GM12874 (cell line): ENCODE measurements around the gene PRIMPOL.

Source experiments
- TF ChIP-seq, protein P1 (sequence below): IDR thresholded peaks from 2 replicates; pipeline ENCODE4 v1.5.1; 2011; ENCODE audit warnings: low read depth, mild to moderate bottlenecking, control low read depth, low read length, moderate library complexity; ENCODE audit not compliant: insufficient read depth

Gene PRIMPOL

DNA sequence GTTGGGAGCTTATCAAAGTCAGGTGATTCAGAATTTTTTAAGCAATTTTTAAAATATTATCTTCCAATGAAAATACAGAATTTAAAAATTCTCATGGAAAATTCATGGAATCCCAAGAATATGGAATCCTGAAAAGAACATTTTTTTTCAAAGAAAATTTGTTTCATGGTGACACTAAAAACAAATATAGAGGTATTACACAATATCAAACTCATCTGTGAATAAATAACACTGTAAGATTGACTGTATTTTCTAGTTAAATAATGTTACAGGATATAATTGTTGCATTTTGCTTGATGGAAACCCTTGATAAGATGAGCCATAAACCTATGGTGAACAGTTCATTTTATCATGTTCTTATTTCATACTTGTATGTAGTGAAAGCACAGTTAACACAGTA lies 11.4 kb downstream of the PRIMPOL start:
- TF ChIP-seq, protein P1, sequence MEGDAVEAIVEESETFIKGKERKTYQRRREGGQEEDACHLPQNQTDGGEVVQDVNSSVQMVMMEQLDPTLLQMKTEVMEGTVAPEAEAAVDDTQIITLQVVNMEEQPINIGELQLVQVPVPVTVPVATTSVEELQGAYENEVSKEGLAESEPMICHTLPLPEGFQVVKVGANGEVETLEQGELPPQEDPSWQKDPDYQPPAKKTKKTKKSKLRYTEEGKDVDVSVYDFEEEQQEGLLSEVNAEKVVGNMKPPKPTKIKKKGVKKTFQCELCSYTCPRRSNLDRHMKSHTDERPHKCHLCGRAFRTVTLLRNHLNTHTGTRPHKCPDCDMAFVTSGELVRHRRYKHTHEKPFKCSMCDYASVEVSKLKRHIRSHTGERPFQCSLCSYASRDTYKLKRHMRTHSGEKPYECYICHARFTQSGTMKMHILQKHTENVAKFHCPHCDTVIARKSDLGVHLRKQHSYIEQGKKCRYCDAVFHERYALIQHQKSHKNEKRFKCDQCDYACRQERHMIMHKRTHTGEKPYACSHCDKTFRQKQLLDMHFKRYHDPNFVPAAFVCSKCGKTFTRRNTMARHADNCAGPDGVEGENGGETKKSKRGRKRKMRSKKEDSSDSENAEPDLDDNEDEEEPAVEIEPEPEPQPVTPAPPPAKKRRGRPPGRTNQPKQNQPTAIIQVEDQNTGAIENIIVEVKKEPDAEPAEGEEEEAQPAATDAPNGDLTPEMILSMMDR, result no peak

DNA sequence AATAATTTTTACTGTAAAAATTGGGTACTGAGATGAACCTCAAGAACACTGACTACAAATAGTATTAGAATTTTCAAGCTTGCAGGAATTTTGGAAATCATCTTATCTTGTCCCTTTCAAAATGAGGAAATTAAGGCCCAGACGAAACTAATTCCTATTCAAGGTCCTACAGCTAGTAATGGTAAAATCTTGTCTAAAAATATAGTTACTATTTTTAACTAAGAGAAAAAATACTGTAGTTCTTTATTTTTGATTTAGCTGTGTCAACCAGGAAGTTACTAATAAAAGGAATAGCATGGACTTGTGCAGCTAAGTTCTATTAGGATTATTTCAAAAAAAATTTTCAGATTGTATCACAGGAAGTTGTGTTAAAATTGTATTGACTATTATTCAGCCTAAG lies 12.7 kb downstream of the PRIMPOL start:
- TF ChIP-seq, protein P1, result no peak

DNA sequence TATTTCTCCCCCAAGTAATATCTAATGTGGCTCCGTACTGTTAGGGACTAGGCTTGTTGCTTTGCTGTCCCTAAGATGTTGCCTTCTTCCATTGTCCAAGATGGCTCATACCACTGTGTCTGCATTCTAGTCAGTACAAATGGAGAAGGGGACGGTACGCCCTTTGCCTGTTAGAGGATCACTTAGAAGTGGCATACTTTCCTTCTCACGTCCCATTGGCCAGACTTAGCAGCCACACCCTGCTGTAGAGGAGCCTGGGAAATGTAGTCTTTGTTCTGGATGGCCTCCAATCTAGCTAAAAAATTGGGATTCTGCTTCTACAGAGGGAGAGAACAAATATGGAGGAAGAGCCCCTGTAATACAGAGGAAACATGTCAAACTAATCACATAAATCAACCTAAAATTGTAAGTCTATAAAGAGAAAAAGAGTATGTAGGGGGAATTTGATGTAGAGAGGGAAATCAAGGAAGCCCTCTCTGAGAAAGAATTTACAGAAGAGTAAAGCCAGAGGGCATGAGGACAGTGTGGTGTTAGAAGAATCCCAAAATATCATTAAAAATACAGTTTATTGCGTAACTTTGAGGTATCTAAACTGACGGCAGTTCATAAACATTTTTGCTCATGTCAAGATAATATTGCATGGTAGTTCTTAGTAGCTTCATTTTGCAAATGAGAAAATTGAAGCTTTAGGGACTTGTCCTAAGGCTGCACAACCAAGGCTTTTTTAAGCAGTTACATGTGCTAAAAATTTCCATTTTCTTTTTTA lies 15.1 kb downstream of the PRIMPOL start:
- TF ChIP-seq, protein P1, result no peak

DNA sequence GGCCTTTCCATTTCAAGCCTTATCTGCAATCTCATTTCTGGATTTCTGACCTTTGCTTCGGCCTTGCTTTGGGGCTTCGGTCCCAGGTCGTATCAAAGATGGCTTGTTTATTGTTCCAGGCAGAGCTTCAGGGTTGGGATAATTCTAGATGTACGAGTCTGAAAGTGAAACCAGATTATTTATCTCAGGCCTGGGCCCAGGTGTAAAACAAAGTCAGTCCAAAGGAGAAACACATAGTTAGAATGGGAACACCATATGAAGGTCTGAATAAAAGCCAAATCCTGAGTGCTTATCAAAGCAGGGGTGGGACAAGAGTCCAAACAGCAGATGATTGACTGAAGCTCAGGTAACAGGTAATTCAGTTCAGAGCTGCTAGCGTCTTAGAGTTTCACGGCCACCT lies 17.1 kb downstream of the PRIMPOL start:
- TF ChIP-seq, protein P1, result no peak

DNA sequence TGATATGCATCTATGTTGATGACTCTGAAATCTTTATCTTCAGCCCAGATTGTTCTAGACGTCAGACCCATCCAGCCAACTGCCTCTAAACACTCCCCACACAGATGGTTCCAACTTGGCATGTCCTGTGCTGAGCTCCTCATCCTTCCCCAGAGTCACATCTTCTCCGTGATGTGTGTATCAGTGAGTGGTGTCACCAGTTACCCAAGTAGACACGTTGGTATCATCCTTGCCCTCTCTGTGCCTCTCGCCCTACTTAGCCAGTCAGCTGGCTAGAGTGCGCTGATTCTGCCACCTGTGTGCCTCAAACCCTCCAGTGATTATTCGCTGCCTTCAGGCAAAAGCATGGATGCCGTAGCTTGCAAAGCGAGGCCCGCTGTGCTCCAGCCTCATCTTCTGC lies 18.6 kb downstream of the PRIMPOL start:
- TF ChIP-seq, protein P1, result no peak

DNA sequence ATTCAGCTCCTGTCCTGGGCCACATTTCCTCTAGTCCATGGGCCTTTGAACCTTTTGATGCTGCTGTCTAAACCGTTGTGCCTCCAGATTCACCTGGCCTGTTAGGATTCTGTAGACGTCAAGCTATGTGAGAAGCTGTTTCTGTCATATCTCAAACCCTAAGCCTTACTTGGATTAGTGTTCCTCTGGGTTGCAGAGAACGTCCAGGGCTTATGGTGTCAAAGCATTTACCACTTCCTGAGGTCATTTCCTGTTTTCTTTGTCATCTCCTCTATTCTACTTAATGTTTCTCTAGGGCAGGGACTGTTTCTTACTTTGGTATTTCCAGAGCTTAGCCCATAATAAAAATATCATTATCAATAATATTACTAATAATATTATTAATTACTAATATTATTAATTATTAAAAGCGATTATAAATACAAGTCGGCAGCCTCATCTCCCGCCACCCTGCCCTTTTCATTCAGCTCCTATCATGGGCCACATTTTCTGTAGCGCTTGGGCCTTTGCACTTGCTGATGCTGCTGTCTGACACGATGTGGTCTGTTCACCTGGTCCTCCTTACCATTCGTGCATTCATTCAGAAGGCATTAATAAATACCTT lies 19.1 kb downstream of the PRIMPOL start:
- TF ChIP-seq, protein P1, result no peak

DNA sequence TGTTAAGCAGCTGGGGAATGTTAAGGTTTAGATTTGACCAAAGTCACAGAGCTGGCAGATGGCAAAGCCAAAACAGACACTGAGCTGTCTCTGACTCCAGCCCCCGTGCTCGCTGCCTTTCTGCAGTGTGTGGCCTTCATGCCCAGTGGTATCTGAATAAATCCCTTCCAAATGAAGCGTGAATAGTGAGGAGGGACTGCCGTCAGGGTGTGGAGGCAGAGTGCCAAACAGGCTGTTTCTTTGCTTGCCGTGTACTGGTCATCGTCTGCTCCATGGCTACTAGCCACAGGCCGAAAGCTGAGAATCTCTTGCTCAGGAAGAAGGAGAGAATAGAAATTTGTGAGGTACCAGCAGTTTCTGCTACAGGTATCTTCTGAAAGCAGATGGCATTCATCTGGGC lies 19.7 kb downstream of the PRIMPOL start:
- TF ChIP-seq, protein P1, result no peak
